Loucy (cell line): Measurements from ENCODE around the gene SLC9A3.

Source experiments
- H2AFZ ChIP-seq: fragments of 200-600 bp; sonication (generic); 2 replicates; pipeline ENCODE4 v1.6.0; 2016; ENCODE audit warnings: antibody characterized with exemption, mild to moderate bottlenecking, low read length, moderate library complexity
- H3F3A ChIP-seq: fragments of 200-600 bp; 2 replicates; pipeline ENCODE4 v1.6.0; 2016; ENCODE audit warnings: antibody characterized with exemption, low read depth, mild to moderate bottlenecking
- H3K27me3 ChIP-seq: fragments of 200-600 bp; sonication (generic); 2 replicates; pipeline ENCODE4 v1.6.1; 2014; ENCODE audit warnings: low read length, mild to moderate bottlenecking; ENCODE audit not compliant: insufficient read depth, poor library complexity, severe bottlenecking
- H3K36me3 ChIP-seq: fragments of 200-600 bp; sonication (generic); 2 replicates; pipeline ENCODE4 v1.6.1; 2016; ENCODE audit warnings: low read length; ENCODE audit not compliant: insufficient read depth
- H3K4me1 ChIP-seq: fragments of 200-600 bp; sonication (generic); 2 replicates; pipeline ENCODE4 v1.5.1; 2014; ENCODE audit warnings: low read length, mild to moderate bottlenecking; ENCODE audit not compliant: insufficient read depth, poor library complexity, severe bottlenecking
- H3K4me2 ChIP-seq: fragments of 200-600 bp; sonication (generic); 2 replicates; pipeline ENCODE4 v1.6.0; 2014; ENCODE audit warnings: antibody characterized with exemption, low read length, low read depth, mild to moderate bottlenecking; ENCODE audit not compliant: poor library complexity, severe bottlenecking
- H3K4me3 ChIP-seq: fragments of 200-600 bp; sonication (generic); 2 replicates; pipeline ENCODE4 v1.5.1; 2014; ENCODE audit warnings: low read length, mild to moderate bottlenecking, mixed read lengths; ENCODE audit not compliant: poor library complexity, severe bottlenecking
- H3K79me2 ChIP-seq: fragments of 200-600 bp; sonication (generic); 2 replicates; pipeline ENCODE4 v1.6.1; 2014; ENCODE audit warnings: low read length; ENCODE audit not compliant: insufficient read depth
- H3K9ac ChIP-seq: fragments of 200-600 bp; sonication (generic); 2 replicates; pipeline ENCODE4 v1.6.0; 2014; ENCODE audit warnings: mild to moderate bottlenecking, low read depth, low read length, moderate library complexity; ENCODE audit not compliant: poor library complexity, severe bottlenecking
- H3K9me2 ChIP-seq: fragments of 200-600 bp; sonication (generic); replicated peaks from 2 replicates; pipeline ENCODE4 v1.6.1; 2016; ENCODE audit warnings: low read depth, low read length, mixed read lengths
- H3K9me3 ChIP-seq: fragments of 200-600 bp; sonication (generic); 2 replicates; pipeline ENCODE4 v1.6.1; 2014; ENCODE audit warnings: mild to moderate bottlenecking, antibody characterized with exemption, low read length, low read depth; ENCODE audit not compliant: insufficient read depth
- H4K20me1 ChIP-seq: fragments of 200-600 bp; sonication (generic); 2 replicates; pipeline ENCODE4 v1.6.0; 2014; ENCODE audit warnings: antibody characterized with exemption, low read length, mild to moderate bottlenecking; ENCODE audit not compliant: insufficient read depth, poor library complexity, severe bottlenecking
- EZH2phosphoT487 ChIP-seq: fragments of 200-600 bp; IDR thresholded peaks from 2 replicates; pipeline ENCODE4 v1.6.1; 2018; ENCODE audit warnings: antibody characterized with exemption, mild to moderate bottlenecking, moderate library complexity, borderline replicate concordance
- TF ChIP-seq, protein P1 (sequence below): fragments of 200-600 bp; sonication (generic); conservative IDR thresholded peaks from 2 replicates; pipeline ENCODE4 v1.5.1; 2014; ENCODE audit warnings: mild to moderate bottlenecking, antibody characterized with exemption, low read length

The SLC9A3 gene

DNA sequence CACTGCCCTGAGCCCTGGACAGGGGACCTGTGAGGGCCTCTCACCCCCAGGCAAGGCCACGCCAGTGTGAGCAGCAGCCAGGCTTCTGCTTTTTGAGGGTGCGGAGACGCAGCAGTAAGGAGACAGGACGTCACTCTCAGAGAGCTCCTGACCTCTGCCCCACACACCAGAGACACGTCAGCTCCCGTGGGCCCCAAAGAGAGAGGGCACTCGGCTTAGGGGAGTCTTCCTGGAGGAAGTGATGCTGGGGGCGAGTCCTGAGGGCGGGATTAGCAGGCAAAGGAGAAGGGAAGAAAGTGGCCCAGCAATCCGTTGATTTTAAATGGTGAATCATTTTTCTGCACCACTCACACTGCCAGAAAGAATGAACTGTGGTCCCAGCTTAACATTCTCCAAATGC, 24.0 kb upstream of the SLC9A3 start:
- Histone ChIP-seq H3K79me2 (no peaks in the 10 kb centered on the region), H3K36me3 (no peaks in the 10 kb centered on the region), H3K4me3 (no peak overlapping the region), H3K4me1 (peaks cover 14% of the 10 kb centered on the region), H3K9me2 (no peaks in the 10 kb centered on the region), H3K9me3 (no peaks in the 10 kb centered on the region), H3K27me3 (no peaks in the 10 kb centered on the region), H2AFZ (no peak overlapping the region), H3F3A (no peaks in the 10 kb centered on the region), H4K20me1 (no peaks in the 10 kb centered on the region), H3K4me2 (no peak overlapping the region), H3K9ac (no peak overlapping the region)
- no peak for TF ChIP-seq EZH2phosphoT487
- TF ChIP-seq, protein P1, sequence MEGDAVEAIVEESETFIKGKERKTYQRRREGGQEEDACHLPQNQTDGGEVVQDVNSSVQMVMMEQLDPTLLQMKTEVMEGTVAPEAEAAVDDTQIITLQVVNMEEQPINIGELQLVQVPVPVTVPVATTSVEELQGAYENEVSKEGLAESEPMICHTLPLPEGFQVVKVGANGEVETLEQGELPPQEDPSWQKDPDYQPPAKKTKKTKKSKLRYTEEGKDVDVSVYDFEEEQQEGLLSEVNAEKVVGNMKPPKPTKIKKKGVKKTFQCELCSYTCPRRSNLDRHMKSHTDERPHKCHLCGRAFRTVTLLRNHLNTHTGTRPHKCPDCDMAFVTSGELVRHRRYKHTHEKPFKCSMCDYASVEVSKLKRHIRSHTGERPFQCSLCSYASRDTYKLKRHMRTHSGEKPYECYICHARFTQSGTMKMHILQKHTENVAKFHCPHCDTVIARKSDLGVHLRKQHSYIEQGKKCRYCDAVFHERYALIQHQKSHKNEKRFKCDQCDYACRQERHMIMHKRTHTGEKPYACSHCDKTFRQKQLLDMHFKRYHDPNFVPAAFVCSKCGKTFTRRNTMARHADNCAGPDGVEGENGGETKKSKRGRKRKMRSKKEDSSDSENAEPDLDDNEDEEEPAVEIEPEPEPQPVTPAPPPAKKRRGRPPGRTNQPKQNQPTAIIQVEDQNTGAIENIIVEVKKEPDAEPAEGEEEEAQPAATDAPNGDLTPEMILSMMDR = no peak

DNA sequence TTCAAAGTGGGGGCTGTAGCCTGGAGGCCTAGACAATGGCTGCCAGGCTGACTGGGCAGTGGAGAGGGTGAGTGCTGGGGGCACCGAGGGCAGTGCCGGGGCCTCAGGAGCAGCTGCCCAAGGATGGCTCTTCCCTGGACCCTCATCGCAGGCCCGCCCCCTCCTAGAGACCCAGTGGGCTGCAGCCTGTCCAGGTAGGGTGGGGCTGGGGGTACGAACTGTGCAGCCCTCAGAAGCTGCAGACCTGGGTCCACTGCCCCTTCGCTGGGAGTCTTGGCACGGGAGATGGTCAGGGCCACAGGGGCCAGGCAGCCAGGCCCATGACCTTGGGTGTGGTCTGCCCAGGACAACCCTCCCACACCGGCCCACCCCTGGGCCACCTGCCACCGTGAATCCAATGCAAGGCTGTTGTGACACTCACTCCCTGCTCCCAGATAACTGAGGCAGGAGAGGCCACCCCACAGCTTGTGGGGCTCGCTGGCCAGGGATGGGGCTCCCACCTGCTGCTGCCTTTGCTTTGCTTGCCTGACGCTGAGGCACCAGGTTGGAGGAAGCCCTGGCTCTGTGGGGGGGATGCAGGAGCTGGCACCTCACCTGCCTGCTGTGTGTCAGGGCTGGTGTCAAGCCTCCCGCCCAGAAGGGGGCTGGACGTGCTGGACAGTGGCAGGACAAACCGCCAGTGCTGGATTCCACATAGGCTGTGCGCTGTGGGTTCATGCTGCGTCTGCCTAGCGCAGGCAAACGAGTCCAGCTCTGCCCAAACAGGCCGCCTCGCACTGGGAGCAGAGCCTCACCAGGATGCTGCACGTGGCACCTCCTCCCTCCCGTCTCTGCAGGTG, 23.1 kb upstream of the SLC9A3 start:
- Histone ChIP-seq H4K20me1 (no peaks in the 10 kb centered on the region), H3K36me3 (no peaks in the 10 kb centered on the region), H3K9ac (no peak overlapping the region), H3K9me2 (no peaks in the 10 kb centered on the region), H3K79me2 (no peaks in the 10 kb centered on the region), H3K4me3 (no peak overlapping the region), H2AFZ (no peak overlapping the region), H3F3A (no peaks in the 10 kb centered on the region), H3K4me1 (peaks cover 22% of the 10 kb centered on the region), H3K9me3 (no peaks in the 10 kb centered on the region), H3K27me3 (no peaks in the 10 kb centered on the region), H3K4me2 (no peak overlapping the region)
- TF ChIP-seq EZH2phosphoT487 = no peak
- TF ChIP-seq, protein P1 = no peak

DNA sequence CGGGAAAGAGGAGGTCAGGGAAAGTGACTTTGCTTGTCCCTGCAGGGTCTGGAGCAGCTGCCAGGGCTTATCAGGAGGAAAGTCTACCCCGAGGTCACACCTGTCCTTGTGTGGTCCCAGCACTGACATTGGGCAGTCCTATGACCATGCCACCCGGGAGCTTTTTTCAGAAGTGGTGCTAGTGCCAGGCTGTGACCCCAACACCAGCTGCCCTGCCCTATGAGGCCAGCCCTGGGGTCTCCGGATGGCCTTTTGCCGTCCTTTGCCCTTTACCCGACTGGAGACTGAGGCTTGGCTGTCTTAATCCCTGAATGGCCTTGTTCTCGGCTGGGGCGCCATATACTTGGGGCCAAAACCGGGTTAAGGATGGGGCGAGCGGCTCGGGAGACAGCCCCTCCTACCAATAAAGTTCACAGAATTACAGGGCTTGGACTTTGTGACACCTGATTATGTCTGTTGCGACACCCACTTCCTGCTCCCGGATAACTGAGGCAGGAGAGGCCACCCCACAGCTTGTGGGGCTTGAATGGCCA, 22.2 kb upstream of the SLC9A3 start:
- no peak for TF ChIP-seq EZH2phosphoT487
- TF ChIP-seq, protein P1 = no peak
- Histone ChIP-seq H3K4me1 (peaks cover 22% of the 10 kb centered on the region), H4K20me1 (no peaks in the 10 kb centered on the region), H3K79me2 (no peaks in the 10 kb centered on the region), H3K4me3 (no peak overlapping the region), H3K9ac (no peak overlapping the region), H2AFZ (no peak overlapping the region), H3F3A (no peaks in the 10 kb centered on the region), H3K9me3 (no peaks in the 10 kb centered on the region), H3K9me2 (no peaks in the 10 kb centered on the region), H3K27me3 (no peaks in the 10 kb centered on the region), H3K36me3 (no peaks in the 10 kb centered on the region), H3K4me2 (no peak overlapping the region)
